Adrenal gland (tissue), 5 donors: Measurements from ENCODE around the gene RSPH6A.

Source experiments
- POLR2A ChIP-seq, 2 donors: fragments of 450-650 bp; IDR thresholded peaks; one replicate each; pipeline ENCODE4 v1.6.1; 2017; ENCODE audit warnings: antibody characterized with exemption in 2 of 2, mild to moderate bottlenecking in 2 of 2, moderate library complexity in 1 of 2
- TF ChIP-seq, protein P1 (sequence below), 6 experiments: fragments of 450-650 bp in 4 of 6; fragments of 200-600 bp in 2 of 6; sonication (generic) in 1 of 6; IDR thresholded peaks; 1 replicate in 5 of 6; 2 replicates in 1 of 6; pipeline versions ENCODE4 v1.5.1 to v1.8.0; 2016 to 2021; ENCODE audit warnings: antibody characterized with exemption in 6 of 6, mild to moderate bottlenecking in 2 of 6, moderate library complexity in 1 of 6
- donor health status: DM: no; HTN: no; CAD: no.

DNA sequence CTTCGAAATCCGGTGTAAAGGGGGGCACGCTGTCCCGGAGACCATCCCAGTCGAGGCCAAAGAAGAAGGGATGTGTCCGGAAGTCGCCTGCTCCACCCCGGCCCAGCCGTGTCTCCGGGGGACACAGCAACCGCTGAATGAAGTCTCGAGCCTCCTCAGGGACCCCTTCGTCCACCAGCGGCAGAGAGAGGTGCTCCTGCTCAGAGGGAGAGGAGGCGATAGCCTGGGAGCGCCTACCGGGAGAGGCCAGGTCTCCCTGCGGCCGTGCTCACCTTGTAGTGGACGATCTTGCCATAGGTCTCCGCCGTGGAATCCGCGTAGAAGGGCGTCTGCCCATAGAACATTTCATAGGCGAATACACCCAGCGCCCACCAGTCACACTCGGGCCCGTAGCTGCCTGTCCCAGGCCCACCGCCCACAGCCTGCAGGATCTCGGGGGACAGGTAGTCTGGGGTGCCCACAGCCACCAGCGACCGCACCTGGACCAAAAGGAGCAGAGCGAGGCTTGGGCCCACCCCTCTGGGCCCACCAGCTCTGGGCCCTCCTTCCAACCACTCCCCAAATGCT, 37.6 kb downstream of the RSPH6A start:
- no peak for TF ChIP-seq POLR2A (IDR thresholded peaks at IDR 0.05)
- TF ChIP-seq, protein P1, sequence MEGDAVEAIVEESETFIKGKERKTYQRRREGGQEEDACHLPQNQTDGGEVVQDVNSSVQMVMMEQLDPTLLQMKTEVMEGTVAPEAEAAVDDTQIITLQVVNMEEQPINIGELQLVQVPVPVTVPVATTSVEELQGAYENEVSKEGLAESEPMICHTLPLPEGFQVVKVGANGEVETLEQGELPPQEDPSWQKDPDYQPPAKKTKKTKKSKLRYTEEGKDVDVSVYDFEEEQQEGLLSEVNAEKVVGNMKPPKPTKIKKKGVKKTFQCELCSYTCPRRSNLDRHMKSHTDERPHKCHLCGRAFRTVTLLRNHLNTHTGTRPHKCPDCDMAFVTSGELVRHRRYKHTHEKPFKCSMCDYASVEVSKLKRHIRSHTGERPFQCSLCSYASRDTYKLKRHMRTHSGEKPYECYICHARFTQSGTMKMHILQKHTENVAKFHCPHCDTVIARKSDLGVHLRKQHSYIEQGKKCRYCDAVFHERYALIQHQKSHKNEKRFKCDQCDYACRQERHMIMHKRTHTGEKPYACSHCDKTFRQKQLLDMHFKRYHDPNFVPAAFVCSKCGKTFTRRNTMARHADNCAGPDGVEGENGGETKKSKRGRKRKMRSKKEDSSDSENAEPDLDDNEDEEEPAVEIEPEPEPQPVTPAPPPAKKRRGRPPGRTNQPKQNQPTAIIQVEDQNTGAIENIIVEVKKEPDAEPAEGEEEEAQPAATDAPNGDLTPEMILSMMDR (IDR thresholded peaks at IDR 0.05), result no peak
